Heart left ventricle (tissue), 13 donors: ENCODE data around the gene FAM163A.

Source experiments
- POLR2A ChIP-seq, 2 donors: fragments of 450-650 bp; IDR thresholded peaks; one replicate each; pipeline ENCODE4 v1.6.1; 2017; ENCODE audit warnings: antibody characterized with exemption in 2 of 2, mild to moderate bottlenecking in 2 of 2, moderate library complexity in 2 of 2
- TF ChIP-seq, protein P1 (sequence below), 12 donors: fragments of 200-600 bp; sonication (generic) in 4 of 12; IDR thresholded peaks; one replicate each; pipeline versions ENCODE4 v1.5.0 to v1.8.0; 2018 to 2022; ENCODE audit warnings: antibody characterized with exemption in 12 of 12, mild to moderate bottlenecking in 5 of 12
- donor health status: ischemic (EF 13 %, LVEDD 7.1; RV severe dilation, severe dysfunction).
- donor health status: DM: no; HTN: yes; CAD: no.
- donor health status: DM: no; HTN: no; CAD: no.
- donor health status: ischemic (EF 25% LVEDD 6.9; RV normal size, moderate dysfunction).
- donor health status: ischemic (EF 25% LVEDD 5.7; RV mildly dilated, moderate dysfunction).
- donor health status: ischemic (EF 35%, LVEDD 5.7; RV mildly dilated, moderate dysfunction).
- donor health status: nonischemic (EF 11% LVEDD 7.7; RV severe dilation, severe dysfunction).
- donor health status: DM: yes; HTN: yes; CAD: no.
- donor health status: PGD.
- donor health status: ischemic (EF 29% LVEDD 5.4; RV normal size, mild dysfunction).
- donor health status: nonischemic (EF 23%, LVEDD 6.1; RV moderate dilation, normal function).

GRCh38 chr1:179767177-179767581 is 24.1 kb downstream of the FAM163A start:
- TF ChIP-seq, protein P1, sequence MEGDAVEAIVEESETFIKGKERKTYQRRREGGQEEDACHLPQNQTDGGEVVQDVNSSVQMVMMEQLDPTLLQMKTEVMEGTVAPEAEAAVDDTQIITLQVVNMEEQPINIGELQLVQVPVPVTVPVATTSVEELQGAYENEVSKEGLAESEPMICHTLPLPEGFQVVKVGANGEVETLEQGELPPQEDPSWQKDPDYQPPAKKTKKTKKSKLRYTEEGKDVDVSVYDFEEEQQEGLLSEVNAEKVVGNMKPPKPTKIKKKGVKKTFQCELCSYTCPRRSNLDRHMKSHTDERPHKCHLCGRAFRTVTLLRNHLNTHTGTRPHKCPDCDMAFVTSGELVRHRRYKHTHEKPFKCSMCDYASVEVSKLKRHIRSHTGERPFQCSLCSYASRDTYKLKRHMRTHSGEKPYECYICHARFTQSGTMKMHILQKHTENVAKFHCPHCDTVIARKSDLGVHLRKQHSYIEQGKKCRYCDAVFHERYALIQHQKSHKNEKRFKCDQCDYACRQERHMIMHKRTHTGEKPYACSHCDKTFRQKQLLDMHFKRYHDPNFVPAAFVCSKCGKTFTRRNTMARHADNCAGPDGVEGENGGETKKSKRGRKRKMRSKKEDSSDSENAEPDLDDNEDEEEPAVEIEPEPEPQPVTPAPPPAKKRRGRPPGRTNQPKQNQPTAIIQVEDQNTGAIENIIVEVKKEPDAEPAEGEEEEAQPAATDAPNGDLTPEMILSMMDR (IDR thresholded peaks at IDR 0.05), result no peak
- TF ChIP-seq POLR2A (IDR thresholded peaks at IDR 0.05), result no peak
